DOHH2 (cell line): ENCODE measurements around the gene INSYN2B.

Source experiments
- H3F3A ChIP-seq: fragments of 200-600 bp; sonication (generic), shearing (Covaris generic); 2 replicates; pipeline ENCODE4 v1.6.0; 2016; ENCODE audit warnings: antibody characterized with exemption, mild to moderate bottlenecking; ENCODE audit not compliant: control insufficient read depth, insufficient read depth
- H3K27ac ChIP-seq: fragments of 200-600 bp; sonication (generic); 2 replicates; pipeline ENCODE4 v1.5.1; 2014; ENCODE audit warnings: low read depth, mild to moderate bottlenecking, low read length, moderate library complexity
- H3K27me3 ChIP-seq: fragments of 200-600 bp; sonication (generic); 2 replicates; pipeline ENCODE4 v1.6.1; 2014; ENCODE audit warnings: mild to moderate bottlenecking, low read length, mixed read lengths; ENCODE audit not compliant: control insufficient read depth
- H3K36me3 ChIP-seq: fragments of 200-600 bp; sonication (generic); 2 replicates; pipeline ENCODE4 v1.6.1; 2014; ENCODE audit warnings: mild to moderate bottlenecking, low read length, moderate library complexity, mixed read lengths; ENCODE audit not compliant: control insufficient read depth
- H3K4me1 ChIP-seq: fragments of 200-600 bp; sonication (generic); 2 replicates; pipeline ENCODE4 v1.6.1; 2014; ENCODE audit warnings: mild to moderate bottlenecking, low read length, mixed read lengths; ENCODE audit not compliant: control insufficient read depth
- H3K4me2 ChIP-seq: fragments of 200-600 bp; sonication (generic); 2 replicates; pipeline ENCODE4 v1.6.0; 2014; ENCODE audit warnings: mild to moderate bottlenecking, low read length, moderate library complexity
- H3K4me3 ChIP-seq: fragments of 200-600 bp; sonication (generic); 2 replicates; pipeline ENCODE4 v1.5.1; 2014; ENCODE audit warnings: mild to moderate bottlenecking, low read length, mixed read lengths
- H3K79me2 ChIP-seq: fragments of 200-600 bp; sonication (generic); 2 replicates; pipeline ENCODE4 v1.6.1; 2014; ENCODE audit warnings: mild to moderate bottlenecking, low read length, mixed read lengths; ENCODE audit not compliant: control insufficient read depth
- H3K9me2 ChIP-seq: fragments of 200-600 bp; sonication (generic); replicated peaks from 2 replicates; pipeline ENCODE4 v1.6.1; 2014; ENCODE audit warnings: mild to moderate bottlenecking, low read length, mixed read lengths; ENCODE audit not compliant: control insufficient read depth
- H3K9me3 ChIP-seq: fragments of 200-600 bp; sonication (generic); 2 replicates; pipeline ENCODE4 v1.6.1; 2014; ENCODE audit warnings: antibody characterized with exemption, low read length, mixed read lengths; ENCODE audit not compliant: control insufficient read depth, insufficient read depth
- H4K20me1 ChIP-seq: fragments of 200-600 bp; sonication (generic); 2 replicates; pipeline ENCODE4 v1.6.0; 2014; ENCODE audit warnings: low read depth, mild to moderate bottlenecking, antibody characterized with exemption, low read length, moderate library complexity; ENCODE audit not compliant: control insufficient read depth, insufficient read depth
- CTCF ChIP-seq: fragments of 200-600 bp; sonication (generic); IDR thresholded peaks from one replicate; pipeline ENCODE4 v1.5.1; 2014; ENCODE audit warnings: antibody characterized with exemption, mild to moderate bottlenecking, low read depth, low read length; ENCODE audit not compliant: poor library complexity, severe bottlenecking
- EZH2phosphoT487 ChIP-seq: fragments of 200-600 bp; sonication (generic); IDR thresholded peaks from 2 replicates; pipeline ENCODE4 v1.6.1; 2017; ENCODE audit warnings: borderline replicate concordance, mild to moderate bottlenecking, antibody characterized with exemption, low read length, moderate library complexity, mixed read lengths

Gene INSYN2B

GRCh38 chr5:169999621-170000020 is 19.3 kb upstream of the INSYN2B start:
- H3K79me2 ChIP-seq, result no peaks in the 10 kb centered on the region
- H3F3A ChIP-seq, result no peaks in the 10 kb centered on the region
- no peak overlapping the region for H3K4me2 ChIP-seq
- H3K36me3 ChIP-seq, result peaks cover 59% of the 10 kb centered on the region
- no peaks in the 10 kb centered on the region for H3K9me2 ChIP-seq
- H3K4me3 ChIP-seq, result no peak overlapping the region
- no peaks in the 10 kb centered on the region for H3K9me3 ChIP-seq
- H3K4me1 ChIP-seq, result peaks cover 17% of the 10 kb centered on the region
- H4K20me1 ChIP-seq, result no peaks in the 10 kb centered on the region
- no peak overlapping the region for H3K27ac ChIP-seq
- TF ChIP-seq CTCF (no peak), EZH2phosphoT487 (no peak)
- no peaks in the 10 kb centered on the region for H3K27me3 ChIP-seq

- Histone ChIP-seq H3K27me3 (no peaks in the 10 kb centered on the region), H3K79me2 (no peaks in the 10 kb centered on the region), H3F3A (no peaks in the 10 kb centered on the region), H3K36me3 (peaks cover 63% of the 10 kb centered on the region), H3K9me3 (no peaks in the 10 kb centered on the region), H3K4me1 (peaks cover 17% of the 10 kb centered on the region), H3K9me2 (no peaks in the 10 kb centered on the region), H3K27ac (peak overlapping the region; percentile 20), H4K20me1 (no peaks in the 10 kb centered on the region), H3K4me2 (peak overlapping the region; percentile 38), H3K4me3 (0 out of 2 replicates have a peak overlapping the region, but pooled peaks have one; percentile 1)
- TF ChIP-seq EZH2phosphoT487 (no peak), CTCF (no peak)
These were observed 17.5 kb upstream of the INSYN2B start for GRCh38 chr5:169997798-169998197.

- H3F3A ChIP-seq, result no peaks in the 10 kb centered on the region
- no peaks in the 10 kb centered on the region for H3K27me3 ChIP-seq
- no peak overlapping the region for H3K4me3 ChIP-seq
- H3K36me3 ChIP-seq, result peaks cover 61% of the 10 kb centered on the region
- no peaks in the 10 kb centered on the region for H3K9me3 ChIP-seq
- no peaks in the 10 kb centered on the region for H3K9me2 ChIP-seq
- no peaks in the 10 kb centered on the region for H3K79me2 ChIP-seq
- H3K4me2 ChIP-seq, result no peak overlapping the region
- H3K27ac ChIP-seq, result no peak overlapping the region
- TF ChIP-seq CTCF (no peak), EZH2phosphoT487 (no peak)
- H4K20me1 ChIP-seq, result no peaks in the 10 kb centered on the region
- peaks cover 17% of the 10 kb centered on the region for H3K4me1 ChIP-seq
These were observed 13.1 kb upstream of the INSYN2B start for GRCh38 chr5:169993485-169993790.
